ENCODE results near the gene IFT43. TPM values are rescaled to one million over a fixed set of nuclear protein-coding genes. Genes with fewer than 3 reads are reported as not detected.

Gene IFT43
- total RNA-seq, 1 experiment from 2014 or later, result 20.0 TPM

- TF ChIP-seq CTCF (IDR thresholded peaks at IDR 0.05) (no peak), TCF7L2 (IDR thresholded peaks at IDR 0.05; ENCODE audit: low read depth, low read length) (no peak), SIN3A (IDR thresholded peaks at IDR 0.05; ENCODE audit: borderline replicate concordance, insufficient read depth, low read depth, low read length) (no peak), POLR2AphosphoS5 (IDR thresholded peaks at IDR 0.05; ENCODE audit: low read depth, low read length) (no peak)
- TF ChIP-seq, protein P1, sequence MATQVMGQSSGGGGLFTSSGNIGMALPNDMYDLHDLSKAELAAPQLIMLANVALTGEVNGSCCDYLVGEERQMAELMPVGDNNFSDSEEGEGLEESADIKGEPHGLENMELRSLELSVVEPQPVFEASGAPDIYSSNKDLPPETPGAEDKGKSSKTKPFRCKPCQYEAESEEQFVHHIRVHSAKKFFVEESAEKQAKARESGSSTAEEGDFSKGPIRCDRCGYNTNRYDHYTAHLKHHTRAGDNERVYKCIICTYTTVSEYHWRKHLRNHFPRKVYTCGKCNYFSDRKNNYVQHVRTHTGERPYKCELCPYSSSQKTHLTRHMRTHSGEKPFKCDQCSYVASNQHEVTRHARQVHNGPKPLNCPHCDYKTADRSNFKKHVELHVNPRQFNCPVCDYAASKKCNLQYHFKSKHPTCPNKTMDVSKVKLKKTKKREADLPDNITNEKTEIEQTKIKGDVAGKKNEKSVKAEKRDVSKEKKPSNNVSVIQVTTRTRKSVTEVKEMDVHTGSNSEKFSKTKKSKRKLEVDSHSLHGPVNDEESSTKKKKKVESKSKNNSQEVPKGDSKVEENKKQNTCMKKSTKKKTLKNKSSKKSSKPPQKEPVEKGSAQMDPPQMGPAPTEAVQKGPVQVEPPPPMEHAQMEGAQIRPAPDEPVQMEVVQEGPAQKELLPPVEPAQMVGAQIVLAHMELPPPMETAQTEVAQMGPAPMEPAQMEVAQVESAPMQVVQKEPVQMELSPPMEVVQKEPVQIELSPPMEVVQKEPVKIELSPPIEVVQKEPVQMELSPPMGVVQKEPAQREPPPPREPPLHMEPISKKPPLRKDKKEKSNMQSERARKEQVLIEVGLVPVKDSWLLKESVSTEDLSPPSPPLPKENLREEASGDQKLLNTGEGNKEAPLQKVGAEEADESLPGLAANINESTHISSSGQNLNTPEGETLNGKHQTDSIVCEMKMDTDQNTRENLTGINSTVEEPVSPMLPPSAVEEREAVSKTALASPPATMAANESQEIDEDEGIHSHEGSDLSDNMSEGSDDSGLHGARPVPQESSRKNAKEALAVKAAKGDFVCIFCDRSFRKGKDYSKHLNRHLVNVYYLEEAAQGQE (IDR thresholded peaks at IDR 0.05; ENCODE audit: insufficient read depth in 1 of 2, low read depth in 2 of 2, low read length in 1 of 2), result no peak
- ATAC-seq, result no peak
- no TSS peak for BruUV-seq (replicated peaks)
These were observed 94.9 kb downstream of the IFT43 start for GRCh38 chr14:76080471-76080870.

GRCh38 chr14:76081642-76082041 lies 96.1 kb downstream of the IFT43 start:
- ChIA-PET POLR2A (no interaction called here), CTCF (no interaction called here)
- in situ Hi-C loops (cut with HindIII; ENCODE audit: low pct_unique_long_range_greater_than_20kb, low sequenced_read_pairs) (no loop called here), intact Hi-C loops (cut with micrococcal nuclease; ENCODE audit: unreplicated experiment) (no loop called here)
- Histone ChIP-seq H3K36me3 (ENCODE audit: control insufficient read depth, insufficient read depth, low read length) (no peaks in the 10 kb centered on the region), H3K27ac (ENCODE audit: low read length) (no peak overlapping the region), H3K4me1 (ENCODE audit: control insufficient read depth, insufficient read depth, low read length) (no peaks in the 10 kb centered on the region), H3K4me3 (ENCODE audit: low read depth in 2 of 2, low read length in 2 of 2) (no peak overlapping the region), H3K27me3 (ENCODE audit: control insufficient read depth, insufficient read depth, low read length) (no peaks in the 10 kb centered on the region), H3K9me3 (ENCODE audit: control insufficient read depth, insufficient read depth, low read depth, low read length) (no peaks in the 10 kb centered on the region)
- TF ChIP-seq, protein P1 (IDR thresholded peaks at IDR 0.05; ENCODE audit: insufficient read depth in 1 of 2, low read depth in 2 of 2, low read length in 1 of 2), result no peak
- TF ChIP-seq CTCF (IDR thresholded peaks at IDR 0.05) (no peak), SIN3A (IDR thresholded peaks at IDR 0.05; ENCODE audit: borderline replicate concordance, insufficient read depth, low read depth, low read length) (no peak), POLR2AphosphoS5 (IDR thresholded peaks at IDR 0.05; ENCODE audit: low read depth, low read length) (no peak), TCF7L2 (IDR thresholded peaks at IDR 0.05; ENCODE audit: low read depth, low read length) (no peak)
- no peak for DNase-seq (ENCODE audit: low read depth, low spot score)
- no peak for ATAC-seq
- BruUV-seq (replicated peaks), result no TSS peak

More at GRCh38 chr14:76080471-76080870, 94.9 kb downstream of the IFT43 start:
- Histone ChIP-seq H3K36me3 (ENCODE audit: control insufficient read depth, insufficient read depth, low read length) (no peaks in the 10 kb centered on the region), H3K9me3 (ENCODE audit: control insufficient read depth, insufficient read depth, low read depth, low read length) (no peaks in the 10 kb centered on the region), H3K4me1 (ENCODE audit: control insufficient read depth, insufficient read depth, low read length) (no peaks in the 10 kb centered on the region), H3K4me3 (ENCODE audit: low read depth in 2 of 2, low read length in 2 of 2) (no peak overlapping the region), H3K27me3 (ENCODE audit: control insufficient read depth, insufficient read depth, low read length) (no peaks in the 10 kb centered on the region), H3K27ac (ENCODE audit: low read length) (no peak overlapping the region)
- in situ Hi-C loops (cut with HindIII; ENCODE audit: low pct_unique_long_range_greater_than_20kb, low sequenced_read_pairs) (no loop called here), intact Hi-C loops (cut with micrococcal nuclease; ENCODE audit: unreplicated experiment) (no loop called here)
- no peak for DNase-seq (ENCODE audit: low read depth, low spot score)
- POLR2A ChIA-PET, result no interaction called here
- CTCF ChIA-PET, result no interaction called here

Measured in Panc1 (cell line).